ENCODE results near the gene QRICH1. TPM values are rescaled to one million over a fixed set of nuclear protein-coding genes. Genes with fewer than 3 reads are reported as not detected.
A peak's percentile ranks its signal among the peaks of the same experiment; 100 is the strongest.

Gene QRICH1
- total RNA-seq, 3 donors from 2014 or later = 73.1 to 115 (median 99.3) TPM

DNA sequence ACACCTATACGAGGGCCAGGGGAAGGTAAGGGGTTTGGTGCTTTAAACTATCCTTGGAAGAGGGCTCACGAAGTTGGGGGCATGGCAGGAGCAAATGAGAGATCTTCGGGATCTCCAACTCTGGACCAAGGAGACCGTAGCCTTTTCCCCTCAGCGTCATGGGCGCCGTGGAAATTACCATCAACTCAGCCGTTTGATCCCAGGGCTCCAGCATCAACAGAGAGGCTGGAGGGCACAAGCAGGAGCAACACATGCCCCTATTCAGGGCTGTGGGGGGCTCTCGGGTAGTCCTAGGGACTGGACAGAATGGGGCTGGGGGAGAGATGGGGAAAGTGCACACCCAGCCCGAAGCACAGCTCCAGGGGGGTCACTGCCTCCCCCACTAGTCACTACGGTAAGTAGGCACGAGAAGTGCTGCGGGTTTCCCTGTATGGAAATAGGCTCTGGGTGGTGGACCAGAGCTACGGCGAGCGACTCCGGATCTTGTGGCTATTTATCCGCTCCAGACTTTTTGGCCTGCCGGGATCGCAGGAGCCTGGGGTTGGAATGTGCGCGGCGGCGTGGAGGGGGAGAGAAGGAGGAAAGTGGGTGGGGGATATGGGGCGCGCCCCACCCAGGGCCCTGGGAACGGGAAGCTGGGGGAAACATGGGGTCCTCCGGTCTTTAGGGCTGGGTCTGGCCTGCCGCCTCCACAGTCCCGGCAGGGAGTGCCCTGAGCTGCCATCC lies 39.5 kb upstream of the QRICH1 start:
- Histone ChIP-seq H3K9me3 (no peaks in the 10 kb centered on the region), H3K27me3 (no peaks in the 10 kb centered on the region), H3K27ac (peak overlapping the region; percentile 91 to 95), H3K4me1 (peaks cover 5 to 10% of the 10 kb centered on the region in 2 donors), H3K4me3 (peak overlapping the region; percentile 67 to 89 (median 73)), H3K36me3 (no peaks in the 10 kb centered on the region)
- intact Hi-C loops (cut with DNase I; ENCODE audit: low total_unique reads) = no loop called here
- TF ChIP-seq POLR2A (IDR thresholded peaks at IDR 0.05) = no peak
- TF ChIP-seq POLR2AphosphoS5 (IDR thresholded peaks at IDR 0.05) = peak; percentile 15 to 29 (median 17)
- DNase-seq (ENCODE audit: low spot score in 2 of 2) = peak; percentile 78 to 84

DNA sequence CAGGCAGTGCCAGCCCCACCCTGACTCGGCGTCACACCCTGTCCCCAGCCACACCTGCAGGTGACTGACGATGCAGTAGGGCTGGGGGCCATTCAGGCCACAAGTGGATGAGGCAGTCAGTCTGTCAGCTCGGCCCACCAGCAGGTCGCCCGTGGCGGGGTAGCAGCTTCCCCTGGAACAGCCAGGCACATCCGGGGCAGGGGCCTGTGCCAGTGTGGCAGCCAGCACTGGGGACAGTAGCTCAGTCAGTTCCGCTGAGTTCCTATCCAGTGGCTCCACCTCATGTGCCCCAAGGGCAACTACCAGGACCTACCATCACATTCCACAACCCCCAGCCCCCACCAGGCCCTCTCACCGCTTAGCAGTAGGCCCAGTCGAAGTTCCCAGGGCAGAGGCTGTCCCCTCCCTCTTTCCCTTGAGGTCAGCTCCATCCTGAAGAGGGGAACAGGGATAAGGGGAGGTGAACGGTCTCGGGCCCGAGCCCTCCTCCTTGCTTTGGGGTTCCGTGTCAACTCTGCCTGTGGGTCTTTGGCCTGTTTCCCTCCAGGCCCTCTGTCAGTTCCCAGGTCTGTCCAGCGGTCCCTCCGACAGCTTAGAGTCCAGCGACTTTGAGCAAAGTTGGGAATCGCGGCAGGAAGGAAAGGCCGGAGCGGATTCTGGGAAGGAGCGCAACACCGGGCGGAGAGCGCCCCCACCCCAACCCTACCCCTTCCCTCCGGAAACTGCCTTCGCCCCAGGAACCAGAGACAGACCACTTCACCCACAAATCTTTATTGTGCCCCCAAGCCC lies 38.8 kb upstream of the QRICH1 start, which contains the start of gene LAMB2:
Gene LAMB2 (minus strand): TSS at position 614 of the 789 bp plus-strand sequence. CDS start 183 bp downstream, at position 431.
- Histone ChIP-seq H3K27ac (peak within 1 kb of the TSS; percentile 91 to 95), H3K4me3 (peak within 1 kb of the TSS; percentile 67 to 89 (median 73)), H3K4me1 (peaks cover 5 to 10% of the 10 kb centered on the region in 2 donors), H3K27me3 (no peaks in the 10 kb centered on the region), H3K9me3 (no peaks in the 10 kb centered on the region), H3K36me3 (no peaks in the 10 kb centered on the region)
- peak; percentile 72 for DNase-seq (ENCODE audit: low spot score in 2 of 2)
- TF ChIP-seq, protein P1, sequence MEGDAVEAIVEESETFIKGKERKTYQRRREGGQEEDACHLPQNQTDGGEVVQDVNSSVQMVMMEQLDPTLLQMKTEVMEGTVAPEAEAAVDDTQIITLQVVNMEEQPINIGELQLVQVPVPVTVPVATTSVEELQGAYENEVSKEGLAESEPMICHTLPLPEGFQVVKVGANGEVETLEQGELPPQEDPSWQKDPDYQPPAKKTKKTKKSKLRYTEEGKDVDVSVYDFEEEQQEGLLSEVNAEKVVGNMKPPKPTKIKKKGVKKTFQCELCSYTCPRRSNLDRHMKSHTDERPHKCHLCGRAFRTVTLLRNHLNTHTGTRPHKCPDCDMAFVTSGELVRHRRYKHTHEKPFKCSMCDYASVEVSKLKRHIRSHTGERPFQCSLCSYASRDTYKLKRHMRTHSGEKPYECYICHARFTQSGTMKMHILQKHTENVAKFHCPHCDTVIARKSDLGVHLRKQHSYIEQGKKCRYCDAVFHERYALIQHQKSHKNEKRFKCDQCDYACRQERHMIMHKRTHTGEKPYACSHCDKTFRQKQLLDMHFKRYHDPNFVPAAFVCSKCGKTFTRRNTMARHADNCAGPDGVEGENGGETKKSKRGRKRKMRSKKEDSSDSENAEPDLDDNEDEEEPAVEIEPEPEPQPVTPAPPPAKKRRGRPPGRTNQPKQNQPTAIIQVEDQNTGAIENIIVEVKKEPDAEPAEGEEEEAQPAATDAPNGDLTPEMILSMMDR (IDR thresholded peaks at IDR 0.05) = no peak
- peak; percentile 20 to 50 (median 35) for TF ChIP-seq POLR2AphosphoS5 (IDR thresholded peaks at IDR 0.05)
- intact Hi-C loops (cut with DNase I; ENCODE audit: low total_unique reads) = no loop called here

DNA sequence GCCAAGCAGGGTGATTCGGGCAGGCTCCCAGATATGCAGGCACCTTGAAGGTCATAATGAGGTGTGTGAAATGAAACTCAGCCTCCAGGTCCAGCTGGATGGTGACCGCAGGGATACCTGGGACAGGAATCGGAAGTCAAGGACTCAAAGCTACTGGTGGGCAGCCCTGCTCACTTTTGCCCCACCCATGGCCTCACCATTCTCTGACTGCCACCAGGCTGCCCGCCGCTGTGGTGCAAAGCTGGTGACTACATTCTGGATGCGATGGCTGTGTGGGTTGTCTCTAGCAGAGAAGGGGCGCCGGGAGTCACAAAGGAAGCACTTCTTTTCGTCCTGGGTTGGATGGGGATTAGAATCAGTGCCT lies 38.2 kb upstream of the QRICH1 start:
- no peak for TF ChIP-seq POLR2A (IDR thresholded peaks at IDR 0.05)
- no peak for TF ChIP-seq POLR2AphosphoS5 (IDR thresholded peaks at IDR 0.05)
- TF ChIP-seq, protein P1 (IDR thresholded peaks at IDR 0.05) = no peak
- intact Hi-C loops (cut with DNase I; ENCODE audit: low total_unique reads) = no loop called here
- peaks cover 5 to 10% of the 10 kb centered on the region in 2 donors for H3K4me1 ChIP-seq
- H3K9me3 ChIP-seq = no peaks in the 10 kb centered on the region
- no peaks in the 10 kb centered on the region for H3K27me3 ChIP-seq
- peak overlapping the region; percentile 67 to 89 (median 73) for H3K4me3 ChIP-seq
- DNase-seq (ENCODE audit: low spot score in 2 of 2) = no peak
- no peaks in the 10 kb centered on the region for H3K36me3 ChIP-seq
- peak overlapping the region; percentile 91 to 95 for H3K27ac ChIP-seq

DNA sequence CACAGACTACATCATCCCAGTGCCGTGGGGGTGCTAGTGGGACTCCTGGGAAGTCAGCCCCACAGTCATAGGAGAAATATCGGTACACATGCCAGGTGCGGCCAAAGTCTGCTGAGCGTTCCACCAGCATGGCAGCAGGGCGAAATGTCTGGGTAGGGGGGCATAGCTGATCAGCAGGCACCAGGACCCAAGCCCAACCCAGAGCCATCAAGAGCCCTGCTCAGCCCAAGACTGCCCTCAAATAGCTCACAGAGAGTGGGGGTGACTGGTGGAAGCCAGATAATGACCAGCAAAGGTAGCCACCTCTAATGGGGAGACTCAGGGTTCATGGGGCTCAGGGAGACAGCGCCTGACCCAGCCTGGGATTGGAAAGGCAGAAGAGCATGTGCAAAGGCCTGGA lies 37.7 kb upstream of the QRICH1 start:
- DNase-seq (ENCODE audit: low spot score in 2 of 2) = no peak
- H3K4me3 ChIP-seq = peak overlapping the region; percentile 67 to 89 (median 73)
- TF ChIP-seq, protein P1 (IDR thresholded peaks at IDR 0.05) = no peak
- TF ChIP-seq POLR2AphosphoS5 (IDR thresholded peaks at IDR 0.05) = no peak
- TF ChIP-seq POLR2A (IDR thresholded peaks at IDR 0.05) = no peak
- H3K27ac ChIP-seq = peak overlapping the region; percentile 91 to 95
- H3K27me3 ChIP-seq = no peaks in the 10 kb centered on the region
- peaks cover 5 to 10% of the 10 kb centered on the region in 2 donors for H3K4me1 ChIP-seq
- H3K36me3 ChIP-seq = no peaks in the 10 kb centered on the region
- intact Hi-C loops (cut with DNase I; ENCODE audit: low total_unique reads) = no loop called here
- H3K9me3 ChIP-seq = no peaks in the 10 kb centered on the region

DNA sequence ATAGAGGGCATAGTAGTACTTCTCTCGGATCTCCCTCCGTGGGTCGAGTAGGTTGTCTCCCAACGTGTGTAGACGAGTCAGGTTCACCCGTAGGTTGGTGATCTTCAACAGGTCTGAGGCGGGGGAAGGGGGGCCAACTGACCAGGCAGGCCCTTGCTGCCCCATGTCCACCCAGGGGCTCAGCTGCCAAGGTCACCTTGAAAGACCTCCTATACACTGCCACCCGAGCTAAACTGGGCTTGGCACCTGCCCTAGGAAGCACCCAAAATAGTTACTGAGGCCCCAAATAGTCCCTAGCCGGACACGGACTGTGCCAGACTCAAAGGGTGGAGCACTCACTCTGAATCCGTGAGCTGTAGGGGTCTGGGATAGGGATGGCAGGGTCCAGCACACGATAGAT lies 37.2 kb upstream of the QRICH1 start:
- peak overlapping the region in 2 of 3 donors; percentile 73 to 89 for H3K4me3 ChIP-seq
- H3K36me3 ChIP-seq = no peaks in the 10 kb centered on the region
- peaks cover 5 to 10% of the 10 kb centered on the region in 2 donors for H3K4me1 ChIP-seq
- no peaks in the 10 kb centered on the region for H3K9me3 ChIP-seq
- peak overlapping the region in 1 of 2 donors; percentile 95 for H3K27ac ChIP-seq
- TF ChIP-seq POLR2AphosphoS5 (IDR thresholded peaks at IDR 0.05) (no peak), POLR2A (IDR thresholded peaks at IDR 0.05) (no peak)
- no peaks in the 10 kb centered on the region for H3K27me3 ChIP-seq
- intact Hi-C loops (cut with DNase I; ENCODE audit: low total_unique reads) = no loop called here
- DNase-seq (ENCODE audit: low spot score in 2 of 2) = no peak

Data from breast epithelium (tissue), 4 donors.